ENCODE measurements around the gene MAP3K12.

MAP3K12 gene

DNA sequence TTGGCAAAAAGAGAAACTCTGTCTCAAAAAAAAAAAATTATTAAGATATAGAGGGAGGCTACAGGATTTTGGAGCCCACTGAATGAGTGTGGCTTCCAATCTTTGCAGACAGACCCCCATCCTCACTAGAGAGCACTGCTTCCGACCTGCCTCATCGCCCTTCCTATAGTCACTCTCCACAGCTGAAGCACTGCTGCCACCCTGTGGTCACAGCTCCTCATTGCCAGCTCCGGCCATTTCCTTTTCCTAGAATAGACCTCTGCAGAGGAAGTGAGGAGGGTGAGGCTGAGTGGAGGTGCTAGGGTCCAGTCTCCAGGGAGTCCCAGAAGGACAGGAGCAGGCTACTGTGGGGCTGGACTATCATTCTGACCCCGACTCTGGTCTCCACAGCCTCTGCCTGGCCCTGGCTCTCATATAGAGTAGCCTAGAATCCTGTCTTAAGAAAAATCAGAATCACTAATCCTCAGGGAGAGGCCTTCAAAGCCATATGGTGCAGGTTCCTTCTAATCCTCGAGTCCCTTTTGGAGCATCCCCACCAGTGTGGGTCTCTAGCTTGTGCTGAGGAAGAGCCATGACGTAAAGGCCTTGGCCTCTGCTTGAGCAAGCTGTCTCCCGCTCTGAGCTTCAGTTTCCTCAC, 9.4 kb upstream of the MAP3K12 start:
- in situ Hi-C loops (cut with MboI; ENCODE audit: low sequenced_read_pairs) = no loop called here

DNA sequence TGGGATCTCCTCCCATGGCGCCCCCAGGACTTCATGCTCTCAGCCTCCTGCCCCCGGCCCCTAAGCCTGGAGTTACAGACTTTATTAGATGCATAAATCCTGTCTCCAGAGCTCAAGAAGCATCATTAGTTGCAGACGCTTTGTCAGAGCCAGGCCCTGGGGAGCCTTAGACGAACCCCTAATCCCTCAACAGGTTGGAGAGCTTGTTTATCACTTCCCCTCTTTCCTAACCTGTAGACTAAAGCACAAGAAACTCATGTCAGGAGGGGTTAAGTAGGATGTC, 8.3 kb upstream of the MAP3K12 start:
- in situ Hi-C loops (cut with MboI; ENCODE audit: low sequenced_read_pairs) = no loop called here

DNA sequence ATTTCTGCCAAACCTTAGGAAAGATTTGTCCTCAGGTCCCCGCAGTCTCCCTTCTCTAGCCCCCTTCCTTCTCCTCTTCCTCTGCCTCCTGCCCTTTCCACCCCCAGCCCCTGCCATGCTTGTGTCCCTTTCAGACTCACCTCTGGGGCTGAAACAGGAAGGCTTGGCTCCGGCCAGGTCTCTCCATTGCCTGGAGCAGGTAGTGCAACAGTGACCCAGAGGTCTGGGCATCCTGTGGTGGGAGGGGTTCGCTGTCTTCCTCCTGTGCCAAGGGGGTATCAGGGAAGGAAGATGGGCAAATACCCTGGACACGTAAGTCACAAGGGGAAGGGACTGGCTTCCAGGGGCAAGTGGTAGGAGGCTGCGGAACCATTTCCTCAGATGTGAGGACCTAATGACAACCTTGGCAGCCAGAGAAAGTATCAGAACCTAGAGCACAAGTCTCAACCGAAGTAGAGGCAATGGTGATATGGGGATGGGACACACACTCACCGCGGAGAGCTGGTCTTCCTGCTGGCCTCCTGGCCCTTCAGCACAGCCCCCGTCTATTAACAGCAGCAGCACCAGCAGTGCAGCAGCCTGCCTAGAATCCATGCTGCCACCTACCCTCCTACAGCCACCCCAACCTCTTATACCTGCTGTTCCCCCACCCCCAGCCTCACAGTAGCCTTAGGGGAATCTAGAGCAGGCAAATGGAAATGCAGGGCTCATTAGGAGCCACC, 7.8 kb upstream of the MAP3K12 start, which contains the start of gene NPFF:
Gene NPFF (minus strand): TSS at position 604 of the 722 bp plus-strand sequence. CDS start 10 bp downstream, at position 594.
- in situ Hi-C loops (cut with MboI; ENCODE audit: low sequenced_read_pairs) = no loop called here

DNA sequence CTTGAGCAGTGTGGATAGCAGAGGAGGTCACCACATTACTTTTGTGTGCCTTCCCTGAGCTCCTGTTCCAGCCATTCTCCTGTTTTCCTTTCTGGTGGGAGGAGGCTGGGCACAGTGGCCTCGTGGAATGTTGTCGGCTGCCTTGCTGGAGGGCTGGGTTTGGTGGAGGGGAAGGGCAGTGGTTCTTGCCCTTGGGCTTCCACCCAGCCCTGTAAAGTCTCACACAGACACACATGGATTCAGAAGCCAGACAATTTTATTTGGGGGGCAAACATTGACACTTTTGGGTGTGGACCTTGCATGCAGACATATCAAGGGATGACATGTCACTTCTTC, 7.2 kb upstream of the MAP3K12 start:
- in situ Hi-C loops (cut with MboI; ENCODE audit: low sequenced_read_pairs) = no loop called here

DNA sequence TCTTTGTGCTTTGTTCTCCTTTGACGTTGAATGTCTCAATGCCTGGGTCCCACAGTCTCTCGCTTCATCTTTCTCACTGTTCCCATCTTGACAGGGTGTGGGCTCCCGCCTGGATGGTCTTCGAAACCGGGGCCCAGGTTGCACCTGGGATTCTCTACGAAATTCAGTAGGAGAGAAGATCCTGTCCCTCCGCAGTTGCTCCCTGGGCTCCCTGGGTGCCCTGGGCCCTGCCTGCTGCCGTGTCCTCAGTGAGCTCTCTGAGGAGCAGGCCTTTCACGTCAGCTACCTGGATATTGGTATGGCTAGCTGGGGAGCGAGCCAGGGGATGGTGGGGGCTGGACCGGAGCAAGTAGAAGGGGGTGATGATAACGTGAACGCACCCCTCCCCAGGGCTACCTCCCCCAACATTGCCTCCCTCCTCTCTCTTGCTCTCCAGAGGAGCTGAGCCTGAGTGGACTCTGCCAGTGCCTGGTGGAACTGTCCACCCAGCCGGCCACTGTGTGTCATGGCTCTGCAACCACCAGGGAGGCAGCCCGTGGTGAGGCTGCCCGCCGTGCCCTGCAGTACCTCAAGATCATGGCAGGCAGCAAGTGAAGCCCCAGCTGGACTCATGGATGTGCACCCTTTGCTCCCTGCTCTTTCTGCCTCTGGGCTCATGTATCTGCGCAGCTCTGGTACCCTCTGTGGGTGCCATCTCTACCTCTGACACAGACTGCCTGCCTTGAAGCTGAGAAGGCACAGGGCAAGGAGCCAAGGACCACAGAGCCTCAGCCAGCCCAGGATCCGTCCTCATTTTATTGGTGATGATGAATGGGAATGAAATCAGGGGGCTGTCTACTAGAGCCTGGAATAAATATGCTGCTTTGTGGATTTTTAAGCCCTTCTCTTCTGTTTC, 6.5 kb upstream of the MAP3K12 start:
- in situ Hi-C loops (cut with MboI; ENCODE audit: low sequenced_read_pairs) = no loop called here

DNA sequence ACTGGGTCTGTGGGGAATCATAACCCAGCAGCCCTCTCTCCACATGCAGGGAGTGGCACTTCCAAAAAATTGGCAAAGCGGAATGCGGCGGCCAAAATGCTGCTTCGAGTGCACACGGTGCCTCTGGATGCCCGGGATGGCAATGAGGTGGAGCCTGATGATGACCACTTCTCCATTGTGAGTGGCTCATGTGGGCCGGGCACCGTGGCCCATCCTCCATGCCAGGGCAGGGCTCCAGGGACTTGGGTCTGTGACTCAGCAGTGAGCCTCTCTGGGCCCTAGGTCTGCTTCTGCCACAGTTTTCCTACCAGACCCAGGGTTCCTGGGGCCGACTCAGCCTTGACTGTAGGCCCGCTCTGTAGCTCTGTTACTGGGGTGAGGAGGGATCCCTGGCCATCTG, 5.8 kb upstream of the MAP3K12 start:
- in situ Hi-C loops (cut with MboI; ENCODE audit: low sequenced_read_pairs) = no loop called here

DNA sequence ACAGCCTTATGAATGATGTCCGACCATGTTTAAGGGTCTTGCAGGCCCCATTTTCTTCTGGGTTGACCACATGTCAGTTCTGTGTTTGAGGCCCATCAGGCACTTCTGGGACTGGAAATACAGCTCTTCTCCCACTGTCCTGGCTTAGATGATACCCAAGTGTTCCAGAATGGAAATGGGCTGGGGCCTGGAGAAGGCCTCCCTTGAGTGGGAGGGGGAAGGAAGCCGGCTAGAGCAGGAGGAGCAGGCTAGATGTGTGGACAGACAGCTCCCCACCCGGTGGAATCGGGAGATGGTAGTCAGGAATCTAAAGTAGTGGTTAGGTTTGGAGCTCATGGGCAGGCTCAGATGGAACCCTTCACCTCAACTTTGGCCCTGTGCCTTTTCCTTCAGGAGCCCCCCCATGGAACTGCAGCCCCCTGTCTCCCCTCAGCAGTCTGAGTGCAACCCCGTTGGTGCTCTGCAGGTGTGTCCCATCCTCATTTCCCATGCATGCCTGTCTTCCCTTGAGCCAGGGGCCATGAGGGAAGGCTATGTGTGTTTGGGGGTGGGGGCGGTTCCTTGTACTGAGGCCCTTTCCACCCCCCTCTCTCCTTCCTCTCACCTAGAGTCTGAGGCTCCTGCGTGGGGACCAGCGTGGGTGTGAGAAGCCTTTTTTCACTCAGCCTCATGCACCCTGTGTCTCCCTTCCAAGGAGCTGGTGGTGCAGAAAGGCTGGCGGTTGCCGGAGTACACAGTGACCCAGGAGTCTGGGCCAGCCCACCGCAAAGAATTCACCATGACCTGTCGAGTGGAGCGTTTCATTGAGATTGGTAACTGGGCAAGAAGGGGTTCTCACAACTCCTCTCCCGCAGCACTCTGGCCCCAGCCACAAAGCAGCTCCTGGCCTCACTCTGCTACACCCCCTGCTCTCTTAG, 5.0 kb upstream of the MAP3K12 start:
- in situ Hi-C loops (cut with MboI; ENCODE audit: low sequenced_read_pairs) = no loop called here

DNA sequence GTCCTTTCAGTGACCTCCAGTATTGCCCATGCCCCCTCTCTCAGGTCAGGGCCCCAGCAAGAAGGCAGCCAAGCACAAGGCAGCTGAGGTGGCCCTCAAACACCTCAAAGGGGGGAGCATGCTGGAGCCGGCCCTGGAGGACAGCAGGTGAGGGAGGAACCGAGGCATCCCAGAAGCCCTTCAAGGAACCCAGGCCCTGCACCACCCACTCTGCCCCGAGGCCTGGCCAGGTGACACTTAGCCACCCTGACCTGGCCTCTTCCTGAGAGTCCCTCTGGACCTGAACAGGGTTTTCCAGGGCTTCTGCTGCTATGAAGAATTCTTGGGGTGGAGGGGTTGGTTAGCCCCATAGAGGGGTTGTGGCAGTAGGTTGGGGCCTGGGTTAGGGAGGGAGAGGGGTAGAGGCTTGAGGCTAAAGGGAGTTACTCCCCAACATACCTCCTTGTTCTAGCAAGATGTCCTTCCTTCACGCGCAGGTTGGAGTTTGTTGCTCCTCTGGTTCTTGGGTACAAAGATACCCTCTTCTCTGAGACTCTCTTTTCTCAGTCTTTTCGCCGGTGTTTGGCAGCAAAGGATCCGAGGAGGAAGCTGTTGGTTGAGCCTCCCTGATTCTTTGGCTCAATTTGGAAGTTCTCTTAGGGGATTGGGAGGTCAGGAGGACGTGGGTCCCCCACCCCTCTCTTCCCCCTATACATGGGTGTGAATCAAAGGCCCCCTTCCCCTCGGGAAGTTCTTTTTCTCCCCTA, 3.9 kb upstream of the MAP3K12 start:
- in situ Hi-C loops (cut with MboI; ENCODE audit: low sequenced_read_pairs) = no loop called here

DNA sequence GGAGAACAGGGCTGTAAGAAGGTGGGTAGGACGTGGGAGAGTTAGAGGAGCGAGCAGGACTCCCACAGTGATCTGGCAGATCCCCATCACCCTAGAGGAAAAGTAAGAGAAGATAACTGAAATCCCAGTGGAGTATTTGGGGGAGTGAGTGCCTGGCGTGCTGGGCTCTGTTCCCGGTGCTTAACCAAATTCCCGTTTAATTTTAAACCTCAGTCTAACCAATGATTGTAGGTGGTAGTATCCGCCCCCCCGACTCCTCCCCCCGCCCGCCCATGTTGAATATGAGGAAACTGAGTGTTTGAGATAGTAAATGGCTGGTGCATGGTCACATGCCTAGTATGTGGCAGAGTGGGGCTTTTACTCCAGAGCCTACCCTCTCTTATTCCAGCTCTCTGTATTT, 3.1 kb upstream of the MAP3K12 start:
- in situ Hi-C loops (cut with MboI; ENCODE audit: low sequenced_read_pairs) = no loop called here

DNA sequence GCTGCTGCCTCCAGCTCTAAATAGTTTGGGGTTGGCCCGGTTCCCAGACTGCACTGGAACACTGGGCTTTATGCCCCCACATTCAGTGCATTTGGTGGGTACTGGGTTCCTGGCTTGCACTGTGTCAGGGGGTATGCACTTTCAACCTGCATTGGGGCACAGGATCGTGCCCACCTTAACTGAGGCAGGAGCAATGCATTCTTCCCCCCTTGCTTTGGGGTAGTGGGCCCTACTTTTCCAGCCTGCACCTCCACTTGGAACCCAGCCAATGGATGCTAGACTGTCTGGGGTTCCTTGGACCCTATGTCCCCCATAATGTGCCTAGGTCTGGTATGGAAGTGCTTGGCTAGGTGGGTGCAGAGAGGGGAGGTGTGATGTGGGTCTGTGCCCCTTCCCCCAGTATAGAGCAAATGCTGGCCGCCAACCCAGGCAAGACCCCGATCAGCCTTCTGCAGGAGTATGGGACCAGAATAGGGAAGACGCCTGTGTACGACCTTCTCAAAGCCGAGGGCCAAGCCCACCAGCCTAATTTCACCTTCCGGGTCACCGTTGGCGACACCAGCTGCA, 2.4 kb upstream of the MAP3K12 start:
- in situ Hi-C loops (cut with MboI; ENCODE audit: low sequenced_read_pairs) = no loop called here

DNA sequence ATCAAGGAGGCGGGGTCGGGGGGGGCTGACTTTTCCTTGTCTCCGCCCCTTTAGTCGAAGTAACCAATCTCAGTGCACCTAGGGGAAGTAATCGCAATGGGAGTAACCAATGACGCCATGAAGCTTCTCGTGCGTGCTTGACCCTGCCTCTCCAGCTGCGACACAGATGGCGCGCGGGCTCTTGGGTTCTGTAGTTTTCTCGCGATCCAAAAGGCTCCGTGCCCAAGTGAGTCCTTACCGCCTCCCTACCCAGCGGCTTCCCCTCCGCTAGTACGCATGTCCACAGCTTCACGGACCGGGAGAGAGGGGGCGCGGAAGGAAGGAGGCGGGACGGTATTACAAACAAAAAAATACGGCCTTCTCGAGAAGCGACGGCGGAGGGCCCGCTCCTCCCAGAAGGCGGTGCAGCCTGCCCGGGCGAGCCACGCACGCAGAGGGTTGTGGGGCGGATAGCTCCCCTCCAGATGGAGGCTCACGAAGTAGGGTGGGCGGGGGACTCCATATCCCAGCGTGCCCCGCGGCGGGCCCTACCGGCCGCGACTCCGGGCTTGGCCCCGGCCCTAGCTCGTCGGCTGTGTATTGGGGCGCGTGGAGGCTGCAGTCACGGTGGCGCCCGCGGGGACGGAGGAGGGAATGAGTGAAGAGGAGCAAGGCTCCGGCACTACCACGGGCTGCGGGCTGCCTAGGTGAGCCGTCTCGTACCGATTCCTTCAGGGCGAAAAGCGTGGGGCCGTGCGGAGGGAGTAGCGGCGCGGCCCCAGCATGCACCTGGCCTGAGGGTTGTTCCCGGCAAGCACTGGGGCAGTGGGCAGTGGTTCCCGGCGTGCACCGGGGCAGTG, 1.7 kb upstream of the MAP3K12 start, which contains the start of gene TARBP2:
Gene TARBP2 (plus strand): TSS at position 508 of the 839 bp plus-strand sequence. CDS start 126 bp downstream, at position 634.
- in situ Hi-C loops (cut with MboI; ENCODE audit: low sequenced_read_pairs) = no loop called here

DNA sequence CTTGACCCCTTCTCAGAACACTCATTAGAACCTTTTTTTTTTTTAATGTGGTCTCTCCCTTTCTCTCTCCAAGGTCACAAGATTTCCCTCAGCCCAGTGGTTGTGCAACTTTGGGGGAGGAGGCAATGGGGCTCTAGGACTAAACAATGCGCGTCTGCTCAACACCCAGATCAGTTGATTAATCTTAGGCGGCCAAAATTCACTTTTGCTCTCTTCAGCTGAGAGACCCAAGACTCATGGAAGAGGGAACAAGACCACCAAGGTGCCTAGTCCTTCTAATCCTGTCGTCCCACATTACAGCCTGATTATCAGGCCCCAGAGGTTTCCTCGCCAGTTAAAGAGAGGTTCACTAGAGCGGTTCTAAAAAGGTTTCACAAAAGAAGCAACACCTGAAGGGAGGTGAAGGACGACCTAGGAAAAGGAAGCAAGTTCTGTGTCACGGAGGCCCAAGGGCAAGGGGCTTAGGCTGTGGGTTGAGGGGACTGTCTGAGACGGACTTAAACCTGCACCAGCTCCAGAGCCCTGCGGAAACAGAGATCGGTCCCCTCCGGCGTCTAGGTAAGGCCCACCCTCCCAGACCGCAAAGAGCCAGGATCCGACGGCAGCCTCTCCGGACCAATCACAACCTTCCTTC, 1.0 kb upstream of the MAP3K12 start:
- in situ Hi-C loops (cut with MboI; ENCODE audit: low sequenced_read_pairs) = no loop called here

DNA sequence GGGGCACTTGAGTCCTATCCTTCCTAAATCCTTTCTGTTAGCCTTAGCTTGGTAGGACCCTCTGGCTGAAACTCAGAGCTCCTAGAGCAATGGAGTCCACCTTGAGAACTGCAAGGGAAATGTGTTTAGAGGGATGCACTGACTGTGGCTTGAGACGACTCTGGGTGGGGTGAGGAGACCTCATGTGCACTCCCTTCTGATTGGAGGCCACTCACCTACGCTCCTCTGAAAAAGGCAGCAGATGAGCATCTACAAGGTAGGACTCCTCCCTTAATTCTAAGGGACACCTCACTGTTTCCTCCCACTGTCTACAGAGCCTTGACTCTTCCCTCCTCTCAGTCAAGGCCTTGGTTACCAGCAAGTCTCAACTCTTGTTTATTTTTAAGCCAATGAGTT, 1.0 kb downstream of the MAP3K12 start:
- in situ Hi-C loops (cut with MboI; ENCODE audit: low sequenced_read_pairs) = no loop called here

DNA sequence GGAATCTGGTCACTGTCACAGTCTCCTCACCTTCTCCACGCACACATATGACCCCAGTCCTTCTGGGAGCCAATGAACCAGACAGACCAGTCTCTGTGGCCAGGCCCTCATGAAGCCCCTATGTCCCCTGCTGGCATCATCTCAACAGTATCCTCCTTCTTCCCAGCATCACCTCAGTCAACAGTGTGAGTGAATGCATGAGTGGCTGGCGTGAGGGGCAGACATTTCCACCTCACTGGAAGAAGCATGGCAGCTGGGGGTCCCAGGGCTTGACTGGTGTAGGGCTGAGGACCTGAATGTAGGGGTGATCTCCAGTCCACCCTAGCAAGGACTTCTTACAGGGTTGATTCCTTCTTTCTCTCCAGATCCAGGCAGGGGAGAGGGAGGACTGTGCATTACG, 1.8 kb downstream of the MAP3K12 start:
- in situ Hi-C loops (cut with MboI; ENCODE audit: low sequenced_read_pairs) = no loop called here

DNA sequence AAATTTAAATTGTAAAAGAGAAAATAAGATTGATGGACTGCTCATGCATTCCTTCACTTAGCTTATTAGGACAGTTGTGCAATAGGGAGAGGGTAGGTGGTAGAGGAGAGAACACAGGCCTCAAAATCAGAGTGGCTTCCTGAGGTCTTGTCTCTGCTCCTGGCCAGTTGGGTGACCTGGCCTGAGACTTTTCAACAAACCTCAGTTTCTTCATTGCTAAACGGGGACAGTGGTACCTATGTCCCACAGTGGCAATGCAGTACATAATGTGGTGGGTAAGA, 2.6 kb downstream of the MAP3K12 start:
- in situ Hi-C loops (cut with MboI; ENCODE audit: low sequenced_read_pairs) = no loop called here

DNA sequence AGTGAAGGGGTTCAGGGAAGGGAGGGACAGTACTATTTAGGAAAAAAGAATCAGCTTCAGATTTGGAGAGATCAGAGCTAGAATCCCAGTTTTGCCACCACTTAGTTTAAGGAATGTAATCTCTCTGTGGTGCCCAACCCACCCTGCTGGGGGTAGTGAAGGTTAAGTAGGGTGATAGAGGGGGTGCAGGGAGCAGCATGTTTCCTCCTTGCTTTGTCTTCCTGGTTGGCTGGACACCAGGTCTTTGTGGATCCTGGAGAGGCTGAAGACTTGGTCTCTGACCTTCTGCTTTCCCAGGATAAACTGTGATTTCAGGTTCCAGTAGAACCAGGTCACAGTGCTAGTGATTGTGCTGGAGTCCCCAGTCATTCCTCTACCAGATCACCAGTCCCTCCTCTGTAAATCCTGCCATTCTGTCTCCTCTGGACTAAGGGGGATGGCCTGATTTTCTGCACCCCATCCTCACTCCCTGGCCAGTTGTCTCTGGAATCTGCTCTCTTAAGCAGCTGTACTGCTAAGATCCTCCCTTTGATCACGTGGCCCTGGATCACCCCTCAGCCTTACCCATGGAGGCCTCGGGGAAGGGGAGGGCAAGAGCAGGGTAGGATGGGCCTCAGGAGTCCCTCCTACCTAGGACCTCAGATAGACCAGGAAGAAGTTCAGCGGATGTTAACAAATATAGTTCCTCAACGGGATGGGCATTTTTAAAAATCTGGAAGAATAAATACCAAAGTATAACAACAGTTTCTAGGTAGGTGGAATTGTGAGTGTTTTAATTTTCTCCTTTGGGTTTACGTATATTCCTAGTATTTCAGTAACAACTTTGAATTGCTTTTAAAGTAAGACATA, 3.1 kb downstream of the MAP3K12 start:
- in situ Hi-C loops (cut with MboI; ENCODE audit: low sequenced_read_pairs) = no loop called here

DNA sequence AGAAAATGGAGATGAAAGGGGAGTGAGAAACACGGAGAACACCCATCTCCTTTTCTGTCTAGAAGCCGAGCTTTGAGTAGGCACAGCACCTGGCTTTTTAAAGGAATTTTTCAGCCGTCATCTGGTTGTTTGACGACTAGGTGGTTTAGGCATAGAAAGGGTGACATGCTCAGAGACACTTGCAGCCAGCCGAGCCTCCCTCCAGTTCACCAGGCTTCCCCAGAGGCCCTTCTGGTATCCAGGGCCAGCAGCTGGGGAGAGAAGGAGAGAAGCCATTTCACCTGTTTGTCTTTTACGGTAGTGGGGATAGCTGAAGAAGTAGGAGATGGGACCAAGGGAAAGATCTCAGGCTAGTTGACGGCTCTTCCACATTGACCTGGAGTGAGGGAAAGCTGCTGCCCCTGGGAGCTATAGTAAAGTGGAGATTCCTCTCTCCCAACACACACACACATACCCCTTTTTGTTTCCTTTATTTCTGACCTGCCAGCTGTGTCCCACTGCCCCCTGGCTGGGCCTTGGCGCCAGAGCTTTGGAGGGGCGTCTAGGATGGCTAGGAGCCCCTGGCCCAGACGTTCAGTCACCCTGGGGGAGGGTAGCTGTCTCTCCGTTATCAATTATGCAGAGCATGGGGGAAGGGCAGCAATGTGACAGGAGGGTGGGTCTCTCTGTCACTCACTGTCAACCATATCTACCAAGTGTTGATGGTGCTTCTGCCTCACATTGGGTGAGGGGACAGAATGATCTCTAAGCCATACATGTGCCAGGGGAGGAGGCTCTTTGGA, 5.5 kb downstream of the MAP3K12 start:
- in situ Hi-C loops (cut with MboI; ENCODE audit: low sequenced_read_pairs) = no loop called here
